IMR-90 (cell line): ENCODE data around the gene ZNF549. TPM values are rescaled to one million over a fixed set of nuclear protein-coding genes. Genes with fewer than 3 reads are reported as not detected.
A peak's percentile ranks its signal among the peaks of the same experiment; 100 is the strongest.

Experiments used
- ATAC-seq: fragments of 200-7000 bp; cut with Tn5 transposase; 2 replicates; pipeline ENCODE4 v1.9.1; 2020; ENCODE audit warnings: low read depth, mild to moderate bottlenecking, moderate library complexity
- BruUV-seq: library from RNA; stranded (reverse); fragments of 400-500 nt; replicated peaks from 2 replicates; lab custom pipeline; 2021; lab: Mats Ljungman, UMichigan
- CTCF ChIA-PET: fragments of 300-600 bp; formaldehyde crosslinking; extraction: SDS; loops from one replicate; lab custom pipeline; 2021; ENCODE audit warnings: antibody characterized with exemption; lab: Yijun Ruan, JAX
- POLR2A ChIA-PET: fragments of 300-600 bp; sonication (Branson Sonifier 250); formaldehyde crosslinking; loops from one replicate; lab custom pipeline; 2022; ENCODE audit warnings: antibody characterized with exemption; ENCODE audit not compliant: unreplicated experiment; lab: Charles Lee
- DNase-seq: peaks from one replicate; pipeline ENCODE4 v3.0.0; 2013
- H2AFZ ChIP-seq: replicated peaks from 2 replicates; pipeline ENCODE3; 2013; ENCODE audit warnings: low read length, mild to moderate bottlenecking; ENCODE audit not compliant: poor library complexity
- H2AK5ac ChIP-seq: 2 replicates; pipeline ENCODE4 v1.6.1; 2013; ENCODE audit warnings: low read depth, low read length, inconsistent platforms
- H2AK9ac ChIP-seq: replicated peaks from 2 replicates; pipeline ENCODE3; 2013; ENCODE audit warnings: mild to moderate bottlenecking, low read depth, low read length, moderate library complexity; ENCODE audit not compliant: poor library complexity
- H2BK120ac ChIP-seq: 2 replicates; pipeline ENCODE4 v1.6.1; 2013; ENCODE audit warnings: low read depth, low read length, inconsistent platforms
- H2BK15ac ChIP-seq: 3 replicates; pipeline ENCODE4 v1.6.1; 2013; ENCODE audit warnings: low read depth, low read length, inconsistent platforms
- H2BK20ac ChIP-seq: 2 replicates; pipeline ENCODE4 v1.6.1; 2013; ENCODE audit warnings: low read depth, mild to moderate bottlenecking, inconsistent platforms, low read length, moderate library complexity
- H2BK5ac ChIP-seq: 2 replicates; pipeline ENCODE4 v1.6.1; 2013; ENCODE audit warnings: mild to moderate bottlenecking, low read depth, low read length, inconsistent platforms; ENCODE audit not compliant: poor library complexity, severe bottlenecking
- H3K14ac ChIP-seq: replicated peaks from 2 replicates; pipeline ENCODE4 v1.6.1; 2013; ENCODE audit warnings: low read depth, low read length, inconsistent platforms
- H3K18ac ChIP-seq: 2 replicates; pipeline ENCODE4 v1.6.1; 2013; ENCODE audit warnings: low read depth, low read length, control low read depth
- H3K23ac ChIP-seq: 2 replicates; pipeline ENCODE4 v1.6.1; 2013; ENCODE audit warnings: low read depth, low read length, inconsistent platforms
- H3K27ac ChIP-seq: 2 replicates; pipeline ENCODE4 v1.5.1; 2013; ENCODE audit warnings: mild to moderate bottlenecking, control low read depth, low read length; ENCODE audit not compliant: insufficient read depth
- H3K27me3 ChIP-seq: 2 replicates; pipeline ENCODE4 v1.6.1; 2013; ENCODE audit warnings: low read length; ENCODE audit not compliant: control insufficient read depth, insufficient read depth
- H3K36me3 ChIP-seq: 2 replicates; pipeline ENCODE4 v1.6.1; 2013; ENCODE audit warnings: low read length, mixed read lengths; ENCODE audit not compliant: control insufficient read depth, insufficient read depth
- H3K4ac ChIP-seq: 2 replicates; pipeline ENCODE4 v1.6.1; 2013; ENCODE audit warnings: low read depth, low read length, inconsistent platforms
- H3K4me1 ChIP-seq: 2 replicates; pipeline ENCODE4 v1.6.1; 2013; ENCODE audit warnings: low read length, mixed read lengths; ENCODE audit not compliant: control insufficient read depth, insufficient read depth
- H3K4me2 ChIP-seq: 2 replicates; pipeline ENCODE4 v1.6.1; 2013; ENCODE audit warnings: low read depth, mild to moderate bottlenecking, control low read depth, low read length, moderate library complexity
- H3K4me3 ChIP-seq: 2 replicates; pipeline ENCODE4 v1.5.1; 2013; ENCODE audit warnings: low read depth, mild to moderate bottlenecking, control low read depth, low read length, moderate library complexity; ENCODE audit not compliant: insufficient read depth
- H3K56ac ChIP-seq: 2 replicates; pipeline ENCODE4 v1.6.1; 2013; ENCODE audit warnings: low read length, inconsistent platforms; ENCODE audit not compliant: insufficient read depth; ENCODE audit errors: extremely low read depth
- H3K79me1 ChIP-seq, 2 experiments: 2 replicates each; pipeline ENCODE4 v1.6.1; 2013; ENCODE audit warnings: low read length in 2 of 2, inconsistent platforms in 1 of 2, low read depth in 1 of 2
- H3K9ac ChIP-seq: 2 replicates; pipeline ENCODE4 v1.6.1; 2013; ENCODE audit warnings: low read depth, low read length, control low read depth
- H3K9me1 ChIP-seq: 2 replicates; pipeline ENCODE4 v1.6.1; 2013; ENCODE audit warnings: low read length, inconsistent platforms; ENCODE audit not compliant: insufficient read depth
- H3K9me3 ChIP-seq: 2 replicates; pipeline ENCODE4 v1.6.1; 2013; ENCODE audit warnings: low read length; ENCODE audit not compliant: control insufficient read depth, insufficient read depth
- H4K20me1 ChIP-seq: 2 replicates; pipeline ENCODE4 v1.6.1; 2013; ENCODE audit warnings: low read length, inconsistent platforms; ENCODE audit not compliant: insufficient read depth
- H4K5ac ChIP-seq: 2 replicates; pipeline ENCODE4 v1.6.1; 2013; ENCODE audit warnings: mild to moderate bottlenecking, low read depth, low read length, control low read depth
- H4K8ac ChIP-seq, 2 experiments: 2 replicates each; pipeline ENCODE4 v1.6.1; 2013; ENCODE audit warnings: low read depth in 2 of 2, low read length in 2 of 2, control low read depth in 1 of 2, inconsistent platforms in 1 of 2
- H4K91ac ChIP-seq: 2 replicates; pipeline ENCODE4 v1.6.1; 2013; ENCODE audit warnings: low read depth, low read length, inconsistent platforms; ENCODE audit not compliant: insufficient read depth
- CEBPB ChIP-seq: IDR thresholded peaks from 2 replicates; pipeline ENCODE4 v1.6.1; 2012; ENCODE audit warnings: low read depth, low read length, improper control_type of control experiment
- ELK1 ChIP-seq: fragments of 150-350 bp; IDR thresholded peaks from 2 replicates; pipeline ENCODE4 v1.6.1; 2016; ENCODE audit warnings: low read depth, mild to moderate bottlenecking, low read length, moderate library complexity, borderline replicate concordance
- FOS ChIP-seq: fragments of 150-350 bp; IDR thresholded peaks from 2 replicates; pipeline ENCODE4 v1.6.1; 2016; ENCODE audit warnings: low read depth, low read length
- NFE2L2 ChIP-seq: fragments of 150-350 bp; IDR thresholded peaks from 2 replicates; pipeline ENCODE4 v1.6.1; 2016; ENCODE audit warnings: low read depth, mild to moderate bottlenecking, low read length
- POLR2A ChIP-seq: IDR thresholded peaks from 2 replicates; pipeline ENCODE4 v1.6.1; 2012; ENCODE audit warnings: mild to moderate bottlenecking, low read depth, low read length
- RCOR1 ChIP-seq: IDR thresholded peaks from 2 replicates; pipeline ENCODE4 v1.6.1; 2012; ENCODE audit warnings: mild to moderate bottlenecking, low read length, improper control_type of control experiment; ENCODE audit not compliant: insufficient replicate concordance
- RFX5 ChIP-seq: IDR thresholded peaks from 2 replicates; pipeline ENCODE4 v1.8.0; 2012; ENCODE audit warnings: low read depth, mild to moderate bottlenecking, low read length, moderate library complexity
- USF2 ChIP-seq: fragments of 150-350 bp; IDR thresholded peaks from 2 replicates; pipeline ENCODE4 v1.6.1; 2017; ENCODE audit warnings: mild to moderate bottlenecking, antibody characterized with exemption, low read length, low read depth
- whole genome bisulfite sequencing, 2 experiments: methylation state at CpG; one replicate each; pipeline versions ENCODE4 v1.1.5 to v1.1.7; 2013; ENCODE audit warnings: missing lambda C conversion rate in 2 of 2; ENCODE audit not compliant: insufficient read length in 1 of 2; ENCODE audit errors: extremely low coverage in 2 of 2; 5-methylcytosine and 5-hydroxymethylcytosine counted together
- dilution Hi-C: fragments of 300-500 bp; cut with HindIII; formaldehyde crosslinking; loops from one replicate; pipeline ENCODE4 v1.14.3; 2018; ENCODE audit warnings: low sequenced_read_pairs; ENCODE audit not compliant: unreplicated experiment
- in situ Hi-C: fragments of 300-500 bp; cut with MboI; formaldehyde crosslinking; loops from 3 replicates; pipeline ENCODE4 v1.14.3; 2019; ENCODE audit warnings: low sequenced_read_pairs, inconsistent platforms, mixed read lengths
- intact Hi-C: fragments of 100-400 bp; cut with micrococcal nuclease; formaldehyde crosslinking; loops from 2 replicates; pipeline ENCODE4 v1.10.0; 2022
- polyA plus RNA-seq, 3 experiments: library from polyadenylated mRNA; depleted of rRNA; stranded (reverse); fragments of >200 nt; gene quantifications; 2 replicates each; pipeline ENCODE4 v1.2.3, GENCODE V29; 2012; ENCODE audit warnings: low replicate concordance in 1 of 3
- total RNA-seq: library from RNA; depleted of rRNA; stranded (reverse); fragments of >200 nt; gene quantifications from 2 replicates; pipeline ENCODE4 v1.2.3, GENCODE V29; 2012

ZNF549 gene
- total and polyA plus RNA-seq, 2 of the 4 experiments (the other 2 are of a cell fraction), result 2.4 to 8.6 TPM

GRCh38 chr19:57560049-57560491 is 32.9 kb downstream of the ZNF549 start:
- no peak overlapping the region; the same call in 1 of the 2 replicates for H2AK5ac ChIP-seq
- peak overlapping the region; percentile 50 to 88 for H4K8ac ChIP-seq
- peak overlapping the region; percentile 74 for H3K27ac ChIP-seq
- H2BK120ac ChIP-seq, result peak overlapping the region; percentile 32; the same call in 1 of the 2 replicates
- H3K4me3 ChIP-seq, result peak overlapping the region; percentile 95
- peak overlapping the region; percentile 9; the same call in 1 of the 2 replicates for H3K23ac ChIP-seq
- peaks cover 10% of the 10 kb centered on the region for H3K36me3 ChIP-seq
- H3K79me1 ChIP-seq, result peaks cover 9 to 29% of the 10 kb centered on the region in 2 experiments; a peak in 3 of 4 replicates
- peaks cover 2% of the 10 kb centered on the region for H3K4me1 ChIP-seq
- peaks cover 16% of the 10 kb centered on the region for H3K9me3 ChIP-seq
- DNase-seq (peak; percentile 76), ATAC-seq (peak; percentile 47)
- peak overlapping the region; percentile 48 for H3K4ac ChIP-seq
- H2BK15ac ChIP-seq, result peak overlapping the region; percentile 16; the same call in 1 of the 3 replicates
- peak overlapping the region; percentile 90 for H2AK9ac ChIP-seq
- no peaks in the 10 kb centered on the region for H3K9me1 ChIP-seq
- no peak overlapping the region for H3K56ac ChIP-seq
- ChIA-PET CTCF (no interaction called here), POLR2A (no interaction called here)
- H2BK20ac ChIP-seq, result no peak overlapping the region
- no TSS peak for BruUV-seq
- peak overlapping the region; percentile 87 for H4K5ac ChIP-seq
- peak overlapping the region; percentile 97 for H2AFZ ChIP-seq
- peak overlapping the region; percentile 66 for H3K14ac ChIP-seq
- peak overlapping the region; percentile 88 for H2BK5ac ChIP-seq
- H4K91ac ChIP-seq, result peak overlapping the region; percentile 58; the same call in 1 of the 2 replicates
- dilution Hi-C loops (no loop called here), intact Hi-C loops (no loop called here), in situ Hi-C loops (no loop called here)
- peak overlapping the region; percentile 90 for H3K4me2 ChIP-seq
- H3K18ac ChIP-seq, result peak overlapping the region; percentile 71
- peak overlapping the region; percentile 47 for H3K9ac ChIP-seq
- H3K27me3 ChIP-seq, result no peaks in the 10 kb centered on the region
- TF ChIP-seq RFX5 (no peak), CEBPB (no peak), USF2 (no peak), ELK1 (no peak), NFE2L2 (no peak), RCOR1 (no peak), FOS (no peak), POLR2A (peak; percentile 73; the same call in 1 of the 2 replicates)
- WGBS, 2 experiments, result 32% methylated on average over 14 of the region's 23 CpGs; no CpG with 5 or more reads in 1 of the 2 experiments
- H4K20me1 ChIP-seq, result no peaks in the 10 kb centered on the region
